Omental fat pad (tissue), 4 donors: Measurements from ENCODE around the gene PNMA6E. TPM values are rescaled to one million over a fixed set of nuclear protein-coding genes. Genes with fewer than 3 reads are reported as not detected.

Source experiments
- ATAC-seq: fragments of 150-250 bp; one replicate; pipeline ENCODE4 v1.9.1; 2016; ENCODE audit warnings: mild to moderate bottlenecking, moderate library complexity; ENCODE audit not compliant: low FRiP score
- DNase-seq: peaks from one replicate; pipeline ENCODE4 v3.0.0-alpha.2; 2019; ENCODE audit warnings: low spot score
- total RNA-seq, 4 donors: library from RNA; depleted of rRNA; stranded (reverse); fragments of >200 nt; gene quantifications; one replicate each; pipeline ENCODE4 v1.1.0, GENCODE V29; 2016
- TF ChIP-seq, protein P1 (sequence below), 3 donors: fragments of 450-650 bp; IDR thresholded peaks; one replicate each; pipeline ENCODE4 v1.5.1; 2016 to 2017; ENCODE audit warnings: antibody characterized with exemption in 3 of 3, mild to moderate bottlenecking in 3 of 3, moderate library complexity in 2 of 3

Gene PNMA6E
- total RNA-seq, 4 donors from 2014 or later: 0.32 TPM; not detected in 3

DNA sequence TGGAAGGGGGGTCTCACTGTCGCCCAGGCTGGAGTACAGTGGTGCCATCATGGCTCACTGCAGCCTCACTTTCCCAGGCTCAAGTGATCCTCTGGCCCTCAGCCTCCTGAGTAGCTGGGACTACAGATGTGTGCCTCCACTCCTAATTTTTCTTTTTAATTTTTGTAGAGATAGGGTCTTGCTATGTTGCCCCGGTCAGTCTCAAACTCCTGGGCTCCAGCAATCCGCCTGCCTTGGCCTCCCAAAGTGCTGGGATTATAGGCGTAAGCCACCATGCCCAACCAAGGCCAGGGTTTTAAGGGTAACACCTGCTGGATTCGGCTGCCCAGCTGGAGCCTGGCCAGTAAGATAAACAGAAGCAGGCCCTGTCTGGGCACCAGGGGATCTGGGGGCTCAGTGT, 41.3 kb upstream of the PNMA6E start:
- ATAC-seq: no peak
- no peak for DNase-seq
- TF ChIP-seq, protein P1, sequence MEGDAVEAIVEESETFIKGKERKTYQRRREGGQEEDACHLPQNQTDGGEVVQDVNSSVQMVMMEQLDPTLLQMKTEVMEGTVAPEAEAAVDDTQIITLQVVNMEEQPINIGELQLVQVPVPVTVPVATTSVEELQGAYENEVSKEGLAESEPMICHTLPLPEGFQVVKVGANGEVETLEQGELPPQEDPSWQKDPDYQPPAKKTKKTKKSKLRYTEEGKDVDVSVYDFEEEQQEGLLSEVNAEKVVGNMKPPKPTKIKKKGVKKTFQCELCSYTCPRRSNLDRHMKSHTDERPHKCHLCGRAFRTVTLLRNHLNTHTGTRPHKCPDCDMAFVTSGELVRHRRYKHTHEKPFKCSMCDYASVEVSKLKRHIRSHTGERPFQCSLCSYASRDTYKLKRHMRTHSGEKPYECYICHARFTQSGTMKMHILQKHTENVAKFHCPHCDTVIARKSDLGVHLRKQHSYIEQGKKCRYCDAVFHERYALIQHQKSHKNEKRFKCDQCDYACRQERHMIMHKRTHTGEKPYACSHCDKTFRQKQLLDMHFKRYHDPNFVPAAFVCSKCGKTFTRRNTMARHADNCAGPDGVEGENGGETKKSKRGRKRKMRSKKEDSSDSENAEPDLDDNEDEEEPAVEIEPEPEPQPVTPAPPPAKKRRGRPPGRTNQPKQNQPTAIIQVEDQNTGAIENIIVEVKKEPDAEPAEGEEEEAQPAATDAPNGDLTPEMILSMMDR (IDR thresholded peaks at IDR 0.05): no peak

DNA sequence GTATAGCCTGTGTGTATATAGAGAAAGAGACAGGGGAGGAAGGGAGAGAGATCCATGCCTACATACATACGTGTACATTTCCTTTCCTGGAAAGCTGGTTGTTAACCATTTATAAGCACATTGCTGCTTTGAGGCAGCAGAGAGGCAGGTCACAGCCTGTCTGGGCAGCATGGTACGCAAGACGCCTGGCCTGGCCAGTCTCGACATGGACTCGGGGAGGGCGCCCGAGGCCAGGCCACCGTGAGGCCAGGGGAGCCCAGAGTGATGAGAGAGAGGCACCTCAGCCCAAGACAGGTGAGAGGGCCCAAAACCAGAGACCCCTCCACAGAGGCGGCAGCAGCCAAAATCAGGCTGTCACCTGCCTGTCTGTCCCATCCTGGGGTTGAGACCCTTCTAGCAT, 40.8 kb upstream of the PNMA6E start:
- TF ChIP-seq, protein P1 (IDR thresholded peaks at IDR 0.05): no peak
- ATAC-seq (no peak), DNase-seq (no peak)

DNA sequence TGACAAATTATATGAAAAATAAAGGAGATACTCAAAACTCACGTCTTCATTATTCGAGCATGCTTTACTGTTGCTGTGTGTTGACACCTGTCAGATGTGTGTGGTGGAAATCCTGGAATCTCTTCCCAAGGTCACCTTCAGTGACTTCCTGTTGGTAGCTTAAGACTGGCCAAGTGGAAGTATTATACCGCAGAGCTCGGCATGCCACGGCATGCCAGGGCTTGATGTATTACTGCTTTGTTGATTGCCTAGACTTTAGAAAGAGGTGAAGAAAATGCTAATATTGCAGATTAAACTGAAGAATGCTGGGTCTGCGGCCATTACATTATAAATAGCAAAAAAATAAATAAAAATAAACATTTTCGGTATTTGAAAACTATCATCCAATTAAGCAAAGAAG, 40.1 kb upstream of the PNMA6E start:
- TF ChIP-seq, protein P1 (IDR thresholded peaks at IDR 0.05): no peak
- ATAC-seq (no peak), DNase-seq (no peak)

DNA sequence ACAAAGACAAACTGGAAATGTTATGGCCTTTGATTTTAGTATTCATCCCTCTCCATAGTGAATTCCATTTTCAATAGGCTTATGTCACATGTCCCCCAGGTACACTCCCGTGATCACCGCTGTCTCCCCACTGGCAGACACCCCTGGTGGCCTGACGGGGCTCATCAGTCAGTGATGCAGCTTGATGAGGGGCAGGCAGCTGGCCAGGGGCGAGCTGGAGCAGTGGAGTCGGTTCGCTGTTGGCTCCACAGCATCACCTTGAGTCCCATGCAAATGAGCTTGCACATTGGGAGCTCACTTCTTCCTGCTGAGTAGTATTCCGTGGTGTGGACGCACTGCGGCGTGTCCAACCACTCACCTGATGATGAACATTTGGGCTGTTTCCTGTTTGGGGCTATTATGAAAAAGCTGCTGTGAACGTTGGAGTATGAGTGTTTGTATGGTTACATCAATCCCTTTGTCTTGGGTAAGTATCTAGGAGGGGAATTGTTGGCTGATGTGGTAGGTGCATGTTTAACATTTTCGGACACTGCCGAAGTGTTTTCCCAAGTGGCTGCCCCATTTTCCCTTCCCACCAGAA, 39.5 kb upstream of the PNMA6E start:
- DNase-seq: no peak
- no peak for ATAC-seq
- TF ChIP-seq, protein P1 (IDR thresholded peaks at IDR 0.05): no peak

DNA sequence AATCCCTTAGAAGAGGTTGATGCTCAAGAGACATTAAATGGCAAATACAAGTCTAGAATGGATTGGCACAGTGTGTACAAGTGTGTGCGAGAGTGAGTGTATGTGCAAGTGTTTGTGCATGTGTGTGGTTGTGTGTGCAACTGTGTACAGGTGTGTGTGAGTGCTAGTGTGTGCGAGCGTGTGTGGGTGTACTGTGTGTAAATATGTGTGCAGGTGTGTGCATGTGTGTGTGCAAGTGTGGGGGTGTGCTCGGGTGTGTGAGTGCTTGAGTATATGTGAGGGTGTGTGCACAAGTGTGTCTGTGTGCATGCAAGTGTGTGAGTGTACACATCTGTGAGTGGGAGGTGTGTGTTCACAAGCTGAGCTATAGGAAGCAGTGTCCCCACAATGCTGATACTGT, 38.8 kb upstream of the PNMA6E start:
- DNase-seq: no peak
- TF ChIP-seq, protein P1 (IDR thresholded peaks at IDR 0.05): no peak
- ATAC-seq: no peak

DNA sequence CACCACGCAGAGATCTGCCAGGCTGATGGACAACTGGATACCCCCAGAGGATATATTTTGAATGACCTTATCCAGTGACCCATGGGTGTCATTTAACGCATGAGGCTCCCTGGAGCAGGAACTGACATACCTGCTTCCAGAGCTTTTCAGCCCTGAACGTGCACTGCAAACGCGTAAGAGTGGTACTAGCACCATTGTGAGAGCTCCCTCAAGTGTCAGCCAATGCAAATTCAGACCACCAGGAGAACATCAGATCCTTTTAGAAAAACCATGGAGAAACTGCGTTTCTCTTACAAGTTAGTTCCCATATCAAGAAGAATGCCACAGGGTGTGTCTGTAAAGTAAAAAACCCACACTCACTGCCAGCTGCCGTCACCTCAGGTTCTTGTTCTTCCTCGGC, 37.4 kb upstream of the PNMA6E start:
- no peak for DNase-seq
- TF ChIP-seq, protein P1 (IDR thresholded peaks at IDR 0.05): no peak
- ATAC-seq: no peak

DNA sequence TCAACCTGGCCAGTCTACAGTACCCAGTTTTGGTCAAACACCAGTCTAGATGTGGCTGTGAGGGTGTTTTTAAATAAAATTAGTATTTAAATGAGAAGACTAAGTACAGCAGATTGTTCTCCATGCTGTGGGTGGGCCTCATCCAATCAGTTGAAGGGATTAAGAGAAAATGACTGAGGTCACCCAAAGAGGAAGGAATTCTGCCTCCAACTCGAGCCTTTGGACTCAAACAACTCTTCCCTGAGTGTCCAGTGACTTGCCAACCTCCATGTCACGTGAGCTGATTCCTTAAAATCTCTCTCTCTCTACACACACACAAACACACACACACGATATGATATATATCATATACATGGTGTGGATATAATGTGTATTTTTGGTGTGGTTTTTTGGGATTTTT, 34.7 kb upstream of the PNMA6E start:
- TF ChIP-seq, protein P1 (IDR thresholded peaks at IDR 0.05): no peak
- DNase-seq: no peak
- no peak for ATAC-seq
